Measurements from ENCODE around the gene ICE2.

DNA sequence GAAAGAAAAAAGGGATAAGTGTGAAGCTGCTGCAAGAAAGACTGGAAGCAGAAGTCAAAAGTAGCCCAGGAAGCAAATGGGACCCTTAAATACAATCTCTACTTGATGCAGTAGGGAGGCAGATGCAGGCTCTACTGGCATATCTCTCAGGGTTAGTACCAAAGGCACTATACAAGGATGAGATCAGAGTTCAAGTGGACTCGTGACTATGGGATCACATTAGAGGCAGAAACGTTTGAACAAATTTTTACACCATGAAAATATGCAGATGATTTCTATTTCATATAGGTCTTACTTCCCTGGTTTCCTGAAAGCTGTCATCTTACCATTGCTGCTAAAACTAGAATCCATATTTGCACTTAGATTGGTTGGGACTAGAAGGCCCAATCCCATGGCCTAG, 53.5 kb downstream of the ICE2 start:
- TF ChIP-seq SIN3A (conservative IDR thresholded peaks at IDR 0.05 in 1 of 2, IDR thresholded peaks at IDR 0.05 in 1 of 2; ENCODE audit: low read depth in 1 of 2, low read length in 2 of 2) (no peak), NANOG (IDR thresholded peaks at IDR 0.05; ENCODE audit: insufficient read depth, low read depth, low read length, poor library complexity, severe bottlenecking) (no peak), POLR2A (IDR thresholded peaks at IDR 0.05; ENCODE audit: control extremely low read depth in 1 of 2, low read depth in 2 of 2, low read length in 2 of 2) (no peak), RBBP5 (IDR thresholded peaks at IDR 0.05; ENCODE audit: borderline replicate concordance, low read depth, low read length) (no peak), POLR2AphosphoS5 (IDR thresholded peaks at IDR 0.05; ENCODE audit: low read depth, low read length) (no peak), TCF12 (IDR thresholded peaks at IDR 0.05; ENCODE audit: low read depth, low read length) (no peak)
- TF ChIP-seq, protein P1, sequence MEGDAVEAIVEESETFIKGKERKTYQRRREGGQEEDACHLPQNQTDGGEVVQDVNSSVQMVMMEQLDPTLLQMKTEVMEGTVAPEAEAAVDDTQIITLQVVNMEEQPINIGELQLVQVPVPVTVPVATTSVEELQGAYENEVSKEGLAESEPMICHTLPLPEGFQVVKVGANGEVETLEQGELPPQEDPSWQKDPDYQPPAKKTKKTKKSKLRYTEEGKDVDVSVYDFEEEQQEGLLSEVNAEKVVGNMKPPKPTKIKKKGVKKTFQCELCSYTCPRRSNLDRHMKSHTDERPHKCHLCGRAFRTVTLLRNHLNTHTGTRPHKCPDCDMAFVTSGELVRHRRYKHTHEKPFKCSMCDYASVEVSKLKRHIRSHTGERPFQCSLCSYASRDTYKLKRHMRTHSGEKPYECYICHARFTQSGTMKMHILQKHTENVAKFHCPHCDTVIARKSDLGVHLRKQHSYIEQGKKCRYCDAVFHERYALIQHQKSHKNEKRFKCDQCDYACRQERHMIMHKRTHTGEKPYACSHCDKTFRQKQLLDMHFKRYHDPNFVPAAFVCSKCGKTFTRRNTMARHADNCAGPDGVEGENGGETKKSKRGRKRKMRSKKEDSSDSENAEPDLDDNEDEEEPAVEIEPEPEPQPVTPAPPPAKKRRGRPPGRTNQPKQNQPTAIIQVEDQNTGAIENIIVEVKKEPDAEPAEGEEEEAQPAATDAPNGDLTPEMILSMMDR (IDR thresholded peaks at IDR 0.05; ENCODE audit: control extremely low read depth in 1 of 3, insufficient read depth in 1 of 3, low read depth in 1 of 3, low read length in 3 of 3) = no peak
- TF ChIP-seq, protein P2, sequence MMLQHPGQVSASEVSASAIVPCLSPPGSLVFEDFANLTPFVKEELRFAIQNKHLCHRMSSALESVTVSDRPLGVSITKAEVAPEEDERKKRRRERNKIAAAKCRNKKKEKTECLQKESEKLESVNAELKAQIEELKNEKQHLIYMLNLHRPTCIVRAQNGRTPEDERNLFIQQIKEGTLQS (IDR thresholded peaks at IDR 0.05; ENCODE audit: insufficient read depth, low read depth, low read length) = no peak

All from H1 (cell line).